Osteocyte (in vitro differentiated cells): ENCODE data around the gene CALML3. TPM values are rescaled to one million over a fixed set of nuclear protein-coding genes. Genes with fewer than 3 reads are reported as not detected.

Source experiments
- DNase-seq: peaks from one replicate; pipeline ENCODE4 v3.0.0; 2021; ENCODE audit warnings: mixed read lengths; ENCODE audit not compliant: unreplicated experiment; ENCODE audit errors: extremely low spot score
- H3K27ac Mint-ChIP-seq: one replicate; pipeline ENCODE4 v1.8.0; 2021; ENCODE audit warnings: mild to moderate bottlenecking, mixed read lengths; ENCODE audit not compliant: unreplicated experiment
- H3K27me3 Mint-ChIP-seq: one replicate; pipeline ENCODE4 v1.8.0; 2021; ENCODE audit warnings: mixed read lengths; ENCODE audit not compliant: unreplicated experiment
- H3K36me3 Mint-ChIP-seq: one replicate; pipeline ENCODE4 v1.8.0; 2021; ENCODE audit warnings: mixed read lengths; ENCODE audit not compliant: unreplicated experiment
- H3K4me1 Mint-ChIP-seq: one replicate; pipeline ENCODE4 v1.8.0; 2021; ENCODE audit warnings: mixed read lengths; ENCODE audit not compliant: unreplicated experiment
- H3K4me3 Mint-ChIP-seq: one replicate; pipeline ENCODE4 v1.8.0; 2021; ENCODE audit warnings: mild to moderate bottlenecking, moderate library complexity, mixed read lengths; ENCODE audit not compliant: unreplicated experiment
- H3K9me3 Mint-ChIP-seq: one replicate; pipeline ENCODE4 v1.8.0; 2021; ENCODE audit warnings: mixed read lengths; ENCODE audit not compliant: unreplicated experiment
- CTCF ChIP-seq: fragments of 200-600 bp; sonication (generic); IDR thresholded peaks from 2 replicates; pipeline ENCODE4 v1.5.0; 2021; ENCODE audit warnings: antibody characterized with exemption, mild to moderate bottlenecking, moderate library complexity
- total RNA-seq: library from RNA; stranded (reverse); gene quantifications from 2 replicates; pipeline ENCODE4 v1.2.1, GENCODE V29; 2021

CALML3 gene
- total RNA-seq, 1 donor from 2014 or later, result not detected

- TF ChIP-seq CTCF, result no peak
- no peak overlapping the region for H3K4me3 Mint-ChIP-seq
- peaks cover 28% of the 10 kb centered on the region for H3K27me3 Mint-ChIP-seq
Measured at GRCh38 chr10:5497948-5498730, 26.6 kb upstream of the CALML3 start.

GRCh38 chr10:5498791-5499492 is 25.8 kb upstream of the CALML3 start:
- Mint-ChIP-seq H3K36me3 (no peaks in the 10 kb centered on the region), H3K4me3 (no peak overlapping the region), H3K27ac (no peak overlapping the region), H3K9me3 (no peaks in the 10 kb centered on the region), H3K4me1 (peaks cover 2% of the 10 kb centered on the region), H3K27me3 (peaks cover 30% of the 10 kb centered on the region)
- no peak for DNase-seq
- TF ChIP-seq CTCF, result no peak

More at GRCh38 chr10:5497948-5498730, 26.6 kb upstream of the CALML3 start:
- H3K9me3 Mint-ChIP-seq, result no peaks in the 10 kb centered on the region
- no peak overlapping the region for H3K27ac Mint-ChIP-seq
- H3K4me1 Mint-ChIP-seq, result peaks cover 6% of the 10 kb centered on the region
- H3K36me3 Mint-ChIP-seq, result no peaks in the 10 kb centered on the region
- DNase-seq, result no peak

- H3K27ac Mint-ChIP-seq, result no peak within 1 kb of the TSS
- H3K4me1 Mint-ChIP-seq, result peaks cover 2% of the 10 kb centered on the region
- no peak for DNase-seq
- no peaks in the 10 kb centered on the region for H3K36me3 Mint-ChIP-seq
- H3K9me3 Mint-ChIP-seq, result no peaks in the 10 kb centered on the region
- no peak within 1 kb of the TSS for H3K4me3 Mint-ChIP-seq
- no peak for TF ChIP-seq CTCF
- H3K27me3 Mint-ChIP-seq, result peaks cover 30% of the 10 kb centered on the region
Measured at GRCh38 chr10:5499493-5500140, 25.1 kb upstream of the CALML3 start, which contains the start of gene CALML5. Gene CALML5 (minus strand): TSS chr10:5499570. CDS start chr10:5499438, 132 bp downstream.

- peaks cover 2% of the 10 kb centered on the region for H3K4me1 Mint-ChIP-seq
- no peak overlapping the region for H3K4me3 Mint-ChIP-seq
- no peak for TF ChIP-seq CTCF
- no peak for DNase-seq
- H3K27me3 Mint-ChIP-seq, result peaks cover 34% of the 10 kb centered on the region
- H3K27ac Mint-ChIP-seq, result no peak overlapping the region
- no peaks in the 10 kb centered on the region for H3K9me3 Mint-ChIP-seq
- H3K36me3 Mint-ChIP-seq, result no peaks in the 10 kb centered on the region
Measured at GRCh38 chr10:5500162-5500670, 24.5 kb upstream of the CALML3 start.
